DND-41 (cell line): ENCODE results near the gene DNAJC5.
"Not testable (repeated sequence)": the region's sequence is repeated elsewhere in the genome, so short reads cannot be mapped to it uniquely, and the experiment has no call there.

ENCODE experiments used
- ATAC-seq: fragments of 200-7000 bp; cut with Tn5 transposase; 3 replicates; pipeline ENCODE4 v1.9.1; 2021; ENCODE audit warnings: low read depth; ENCODE audit not compliant: insufficient read depth
- DNase-seq: peaks from one replicate; pipeline ENCODE4 v3.0.0-alpha.2; 2020
- H2AFZ ChIP-seq: 2 replicates; pipeline ENCODE4 v1.6.0; 2012; ENCODE audit warnings: low read depth, low read length
- H3K27ac ChIP-seq: 2 replicates; pipeline ENCODE4 v1.5.1; 2012; ENCODE audit warnings: low read length, inconsistent platforms
- H3K27me3 ChIP-seq: fragments of 200-600 bp; sonication (generic); 2 replicates; pipeline ENCODE4 v1.6.0; 2012; ENCODE audit warnings: low read length, mild to moderate bottlenecking, inconsistent platforms; ENCODE audit not compliant: insufficient read depth, poor library complexity
- H3K36me3 ChIP-seq: 2 replicates; pipeline ENCODE4 v1.5.1; 2012; ENCODE audit warnings: low read length, inconsistent platforms; ENCODE audit not compliant: insufficient read depth
- H3K4me1 ChIP-seq: 2 replicates; pipeline ENCODE4 v1.5.1; 2012; ENCODE audit warnings: mild to moderate bottlenecking, low read length; ENCODE audit not compliant: insufficient read depth
- H3K4me2 ChIP-seq: 2 replicates; pipeline ENCODE4 v1.6.0; 2012; ENCODE audit warnings: mild to moderate bottlenecking, moderate library complexity, low read length, inconsistent platforms; ENCODE audit not compliant: insufficient read depth
- H3K4me3 ChIP-seq, 2 experiments: fragments of 200-600 bp in 1 of 2; shearing (Covaris generic) in 1 of 2; 2 replicates each; pipeline ENCODE4 v1.5.1; 2012 to 2016; ENCODE audit warnings: inconsistent platforms in 2 of 2, low read length in 2 of 2, mild to moderate bottlenecking in 2 of 2, low read depth in 1 of 2, moderate library complexity in 1 of 2
- H3K79me2 ChIP-seq: 2 replicates; pipeline ENCODE4 v1.6.0; 2012; ENCODE audit warnings: low read length, inconsistent platforms; ENCODE audit not compliant: insufficient read depth
- H3K9ac ChIP-seq: 2 replicates; pipeline ENCODE4 v1.6.0; 2012; ENCODE audit warnings: low read depth, mild to moderate bottlenecking, inconsistent platforms, low read length, moderate library complexity
- H3K9me3 ChIP-seq: 2 replicates; pipeline ENCODE4 v1.5.1; 2012; ENCODE audit warnings: low read length, moderate library complexity, mild to moderate bottlenecking, inconsistent platforms; ENCODE audit not compliant: insufficient read depth, severe bottlenecking
- H4K20me1 ChIP-seq: 2 replicates; pipeline ENCODE4 v1.6.0; 2012; ENCODE audit warnings: low read length; ENCODE audit not compliant: insufficient read depth
- CTCF ChIP-seq: IDR thresholded peaks from 2 replicates; pipeline ENCODE4 v1.5.1; 2012; ENCODE audit warnings: borderline replicate concordance, low read length, moderate library complexity, mild to moderate bottlenecking; ENCODE audit not compliant: poor library complexity, severe bottlenecking; ENCODE audit errors: extremely low read depth
- EZH2 ChIP-seq: IDR thresholded peaks from 3 replicates; pipeline ENCODE4 v1.6.1; 2012; ENCODE audit warnings: borderline replicate concordance, low read depth, mild to moderate bottlenecking, moderate library complexity, low read length, inconsistent platforms; ENCODE audit not compliant: severe bottlenecking

Gene DNAJC5

GRCh38 chr20:63969838-63970713, 75.2 kb downstream of the DNAJC5 start, which contains the start of gene ZNF512B:
Gene ZNF512B, minus strand, starts transcription at chr20:63969930. Its CDS starts 1,980 bp downstream, at chr20:63967950.
- peak within 1 kb of the TSS; percentile 87 for H3K27ac ChIP-seq
- H3K36me3 ChIP-seq = peaks cover 46% of the 10 kb centered on the region
- H3K27me3 ChIP-seq = no peaks in the 10 kb centered on the region
- ATAC-seq (peak; percentile 62), DNase-seq (peak; percentile 84)
- H2AFZ ChIP-seq = peak within 1 kb of the TSS; percentile 64
- peaks cover 22% of the 10 kb centered on the region for H3K79me2 ChIP-seq
- no peaks in the 10 kb centered on the region for H4K20me1 ChIP-seq
- peak within 1 kb of the TSS; percentile 73 to 79; a peak in 3 of 4 replicates for H3K4me3 ChIP-seq
- H3K9ac ChIP-seq = peak within 1 kb of the TSS; percentile 96
- TF ChIP-seq EZH2 = no peak
- no peak for TF ChIP-seq CTCF
- peaks cover 32% of the 10 kb centered on the region for H3K9me3 ChIP-seq
- peaks cover 19% of the 10 kb centered on the region for H3K4me1 ChIP-seq
- peak within 1 kb of the TSS; percentile 83 for H3K4me2 ChIP-seq

GRCh38 chr20:63970714-63971431, 75.9 kb downstream of the DNAJC5 start:
- no peak for TF ChIP-seq EZH2
- TF ChIP-seq CTCF = no peak
- ATAC-seq (no peak), DNase-seq (no peak)
- Histone ChIP-seq H3K9ac (no peak overlapping the region), H3K79me2 (peaks cover 22% of the 10 kb centered on the region), H3K27me3 (no peaks in the 10 kb centered on the region), H3K4me1 (peaks cover 19% of the 10 kb centered on the region), H4K20me1 (no peaks in the 10 kb centered on the region), H3K9me3 (peaks cover 32% of the 10 kb centered on the region), H3K36me3 (peaks cover 51% of the 10 kb centered on the region), H3K4me2 (no peak overlapping the region), H3K4me3 (no peak overlapping the region), H3K27ac (no peak overlapping the region), H2AFZ (no peak overlapping the region)

GRCh38 chr20:63971960-63972311, 77.0 kb downstream of the DNAJC5 start:
- H4K20me1 ChIP-seq, H3K4me3 ChIP-seq, H2AFZ ChIP-seq, H3K4me2 ChIP-seq, DNase-seq, ATAC-seq, H3K27me3 ChIP-seq, H3K9ac ChIP-seq, H3K27ac ChIP-seq: not testable (repeated sequence)
- Histone ChIP-seq H3K4me1 (peaks cover 19% of the 10 kb centered on the region), H3K9me3 (peaks cover 22% of the 10 kb centered on the region), H3K36me3 (peaks cover 44% of the 10 kb centered on the region), H3K79me2 (peaks cover 22% of the 10 kb centered on the region)
